ENCODE results near the gene HDC.

Gene HDC

GRCh38 chr15:50227076-50227475 lies 38.5 kb downstream of the HDC start:
- DNase-seq (ENCODE audit: low spot score) = no peak

GRCh38 chr15:50225938-50226337 lies 39.6 kb downstream of the HDC start:
- DNase-seq (ENCODE audit: low spot score) = no peak

DNA sequence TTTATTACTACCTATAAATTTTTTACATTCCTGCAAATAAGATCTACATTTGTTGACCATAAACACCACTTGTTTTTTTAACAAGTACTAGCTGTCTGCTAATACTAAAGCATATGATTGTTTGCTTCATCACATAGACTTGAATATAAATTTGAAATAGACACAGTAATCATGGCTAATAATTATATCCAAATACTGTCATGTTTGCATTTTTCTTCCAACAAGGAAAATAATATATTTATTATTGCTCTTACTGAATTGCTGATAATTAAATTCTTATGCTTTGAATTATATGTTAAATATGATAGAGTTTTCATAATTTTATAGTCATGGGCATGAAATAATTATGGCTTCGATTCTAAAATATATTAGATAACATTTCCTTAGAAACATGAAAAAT lies 40.5 kb downstream of the HDC start:
- no peak for DNase-seq (ENCODE audit: low spot score)

DNA sequence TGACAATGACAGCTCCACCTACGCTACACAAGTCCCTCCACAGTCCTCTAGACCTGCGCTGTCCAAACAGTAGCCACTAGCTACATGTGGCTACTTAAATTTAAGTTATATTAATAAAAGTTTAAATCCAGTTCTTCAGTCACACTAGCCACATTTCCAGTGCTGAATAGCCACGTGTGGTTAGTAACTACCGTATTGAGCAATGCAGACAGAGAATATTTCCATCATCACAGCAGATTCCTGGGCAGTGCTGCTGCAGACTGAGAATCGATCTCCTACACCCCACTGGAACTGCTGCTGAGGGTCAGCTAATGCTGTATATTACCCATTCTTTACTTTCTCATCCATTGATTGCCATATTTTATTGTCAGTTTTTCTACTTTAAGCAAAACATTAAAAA lies 40.9 kb downstream of the HDC start:
- no peak for DNase-seq (ENCODE audit: low spot score)

GRCh38 chr15:50222181-50222580 lies 43.3 kb downstream of the HDC start:
- no peak for DNase-seq (ENCODE audit: low spot score)

- DNase-seq (ENCODE audit: low spot score) = no peak
Observed at GRCh38 chr15:50219820-50220219, 45.7 kb downstream of the HDC start.

DNA sequence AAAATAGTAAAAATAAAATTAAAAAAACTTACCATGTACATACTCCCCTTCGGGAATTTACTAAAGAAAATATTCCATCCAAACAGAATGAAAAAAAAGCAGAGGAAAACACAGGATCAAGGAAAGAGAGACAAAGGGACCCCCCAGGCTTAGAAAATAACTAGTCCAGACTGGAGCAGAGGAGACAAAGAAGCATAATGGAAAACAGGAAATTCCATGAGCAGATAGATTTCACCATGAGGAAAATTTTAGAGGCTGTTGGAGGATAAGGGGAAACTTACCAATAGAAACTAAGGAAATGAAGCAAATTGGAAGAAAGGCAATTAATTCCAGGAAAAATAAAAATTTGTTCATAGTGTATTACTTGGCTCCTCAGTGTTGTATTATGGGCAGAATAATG lies 46.8 kb downstream of the HDC start:
- DNase-seq (ENCODE audit: low spot score) = no peak

GRCh38 chr15:50218291-50218690 lies 47.2 kb downstream of the HDC start:
- no peak for DNase-seq (ENCODE audit: low spot score)

DNA sequence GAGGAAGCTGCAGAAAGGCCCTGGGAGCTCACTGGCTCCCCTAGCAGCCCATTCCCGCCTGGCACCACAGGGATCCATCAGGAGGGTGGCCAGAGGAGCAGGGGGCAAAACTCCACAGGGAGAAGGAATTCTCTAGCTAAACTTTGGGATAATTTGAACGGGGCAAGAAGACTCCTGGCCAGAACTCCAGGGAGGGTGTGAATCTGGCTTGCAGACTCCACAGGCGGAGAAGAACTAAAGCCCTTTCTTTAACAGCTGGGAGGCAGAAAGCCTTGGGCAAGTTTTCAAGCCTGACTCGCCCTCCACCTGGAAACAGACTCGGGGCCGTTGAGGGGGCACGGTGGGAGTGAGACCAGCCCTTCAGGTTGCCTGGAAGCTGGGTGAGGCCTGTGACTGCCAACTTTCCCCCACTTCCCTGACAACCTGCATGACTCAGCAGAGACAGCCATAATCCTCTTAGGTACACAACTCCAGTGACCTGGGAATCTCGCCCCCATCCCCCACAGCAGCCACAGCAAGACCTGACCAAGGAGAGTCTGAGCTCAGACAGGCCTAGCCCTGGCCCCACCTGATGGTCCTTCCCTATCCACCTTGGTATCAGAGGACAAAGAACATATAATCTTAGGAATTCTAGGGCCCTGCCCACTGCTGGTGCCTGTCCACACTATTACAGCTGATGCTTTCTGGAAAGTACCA lies 54.9 kb downstream of the HDC start:
- no peak for DNase-seq (ENCODE audit: low spot score)

GRCh38 chr15:50209809-50210208 lies 55.7 kb downstream of the HDC start:
- no peak for DNase-seq (ENCODE audit: low spot score)

- no peak for DNase-seq (ENCODE audit: low spot score)
Observed at GRCh38 chr15:50206020-50206419, 59.5 kb downstream of the HDC start.

- DNase-seq (ENCODE audit: low spot score) = no peak
Observed at GRCh38 chr15:50202003-50202402, 63.5 kb downstream of the HDC start.

DNA sequence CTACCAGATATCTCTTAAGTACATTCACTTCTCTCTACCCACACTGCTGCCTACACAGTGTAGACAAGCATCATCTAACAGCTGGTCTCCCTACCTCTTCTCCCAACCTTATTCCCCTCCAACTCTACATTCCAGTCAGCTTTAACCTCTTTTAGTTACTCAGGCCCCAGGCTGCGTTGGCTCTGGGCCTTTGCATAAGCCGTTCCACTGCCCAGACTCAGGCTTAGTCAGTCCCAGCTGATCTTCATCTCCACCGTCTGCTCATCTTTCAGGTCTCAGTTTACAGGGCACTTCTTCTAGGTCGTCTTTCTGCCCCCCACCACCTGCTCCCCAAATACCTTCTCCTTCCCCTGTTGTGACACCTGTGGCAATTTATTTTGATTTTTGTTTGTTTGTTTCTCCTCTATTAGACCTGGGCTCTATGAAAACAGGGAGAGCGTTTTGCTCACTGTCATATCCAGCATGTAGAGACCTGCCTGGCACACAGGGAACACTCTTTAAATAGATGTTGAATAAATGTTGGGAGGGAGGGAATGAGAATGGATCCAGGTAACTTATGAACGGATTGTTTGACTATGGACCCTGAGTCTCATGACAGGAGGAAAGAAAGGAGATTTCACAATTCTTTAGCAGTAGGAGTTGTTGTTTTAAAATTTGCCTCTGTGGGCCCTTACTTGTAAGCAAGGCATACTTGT lies 72.5 kb downstream of the HDC start:
- DNase-seq (ENCODE audit: low spot score) = no peak

- DNase-seq (ENCODE audit: low spot score) = no peak
Observed at GRCh38 chr15:50192164-50192563, 73.4 kb downstream of the HDC start.

Small RNA genes lying within 50 kb of the gene (small RNA-seq; reads per million reads assigned to genes)
- gene RF00019 = 0 reads per million in 2 experiments
